Astrocyte (in vitro differentiated cells and primary cell): Measurements from ENCODE around the gene CFAP119.

Source experiments
- EZH2 ChIP-seq: IDR thresholded peaks from 2 replicates; pipeline ENCODE4 v1.6.1; 2012; ENCODE audit warnings: mild to moderate bottlenecking, low read length, inconsistent platforms; ENCODE audit not compliant: insufficient read depth
- TF ChIP-seq, protein P1 (sequence below): IDR thresholded peaks from 2 replicates; pipeline ENCODE4 v1.5.1; 2011; ENCODE audit warnings: low read depth, mild to moderate bottlenecking, inconsistent platforms, low read length, moderate library complexity; ENCODE audit not compliant: insufficient read depth

GRCh38 chr16:30780021-30780420, 18.2 kb upstream of the CFAP119 start:
- TF ChIP-seq, protein P1, sequence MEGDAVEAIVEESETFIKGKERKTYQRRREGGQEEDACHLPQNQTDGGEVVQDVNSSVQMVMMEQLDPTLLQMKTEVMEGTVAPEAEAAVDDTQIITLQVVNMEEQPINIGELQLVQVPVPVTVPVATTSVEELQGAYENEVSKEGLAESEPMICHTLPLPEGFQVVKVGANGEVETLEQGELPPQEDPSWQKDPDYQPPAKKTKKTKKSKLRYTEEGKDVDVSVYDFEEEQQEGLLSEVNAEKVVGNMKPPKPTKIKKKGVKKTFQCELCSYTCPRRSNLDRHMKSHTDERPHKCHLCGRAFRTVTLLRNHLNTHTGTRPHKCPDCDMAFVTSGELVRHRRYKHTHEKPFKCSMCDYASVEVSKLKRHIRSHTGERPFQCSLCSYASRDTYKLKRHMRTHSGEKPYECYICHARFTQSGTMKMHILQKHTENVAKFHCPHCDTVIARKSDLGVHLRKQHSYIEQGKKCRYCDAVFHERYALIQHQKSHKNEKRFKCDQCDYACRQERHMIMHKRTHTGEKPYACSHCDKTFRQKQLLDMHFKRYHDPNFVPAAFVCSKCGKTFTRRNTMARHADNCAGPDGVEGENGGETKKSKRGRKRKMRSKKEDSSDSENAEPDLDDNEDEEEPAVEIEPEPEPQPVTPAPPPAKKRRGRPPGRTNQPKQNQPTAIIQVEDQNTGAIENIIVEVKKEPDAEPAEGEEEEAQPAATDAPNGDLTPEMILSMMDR = no peak
- no peak for TF ChIP-seq EZH2
